Right lobe of liver (tissue), 6 donors: ENCODE data around the gene BAHD1. TPM values are rescaled to one million over a fixed set of nuclear protein-coding genes. Genes with fewer than 3 reads are reported as not detected.

Experiments
- ATAC-seq, 4 donors: fragments of 200-7000 bp; cut with Tn5 transposase; one replicate each; pipeline ENCODE4 v1.9.1; 2020; ENCODE audit warnings: mild to moderate bottlenecking in 4 of 4, moderate library complexity in 4 of 4
- DNase-seq, 3 donors: peaks; one replicate each; pipeline ENCODE4 v3.0.0-alpha.2; 2020
- H3K27ac ChIP-seq, 3 donors: fragments of 200-600 bp; one replicate each; pipeline ENCODE4 v1.8.0; 2022
- H3K27me3 ChIP-seq, 2 donors: fragments of 200-600 bp; one replicate each; pipeline ENCODE4 v1.8.0; 2022
- H3K36me3 ChIP-seq, 4 donors: fragments of 200-600 bp; sonication (generic) in 1 of 4; one replicate each; pipeline versions ENCODE4 v1.5.1 to v1.8.0; 2017 to 2022; ENCODE audit warnings: control low read depth in 1 of 4
- H3K4me1 ChIP-seq, 4 donors: fragments of 200-600 bp; sonication (generic) in 1 of 4; one replicate each; pipeline versions ENCODE4 v1.5.1 to v1.8.0; 2017 to 2022; ENCODE audit warnings: control low read depth in 1 of 4
- H3K4me3 ChIP-seq, 3 donors: fragments of 200-600 bp; one replicate each; pipeline ENCODE4 v1.8.0; 2022
- H3K9me3 ChIP-seq, 4 donors: fragments of 200-600 bp; sonication (generic) in 1 of 4; one replicate each; pipeline versions ENCODE4 v1.5.1 to v1.8.0; 2017 to 2022; ENCODE audit warnings: control low read depth in 1 of 4
- POLR2A ChIP-seq: fragments of 450-650 bp; IDR thresholded peaks from one replicate; pipeline ENCODE4 v1.6.1; 2017; ENCODE audit warnings: antibody characterized with exemption, mild to moderate bottlenecking
- WGBS: methylation state at CpG from one replicate; pipeline ENCODE4 v1.1.6; 2018; ENCODE audit warnings: low coverage, low lambda C conversion rate; ENCODE audit not compliant: insufficient coverage; ENCODE audit errors: missing lambda C conversion rate; 5-methylcytosine and 5-hydroxymethylcytosine counted together
- intact Hi-C, 2 donors: fragments of 100-400 bp; cut with DNase I; formaldehyde crosslinking; loops; one replicate each; pipeline versions ENCODE4 v1.11.2 to v1.14.1; 2022
- total RNA-seq, 6 experiments: library from RNA; depleted of rRNA in 2 of 6; stranded (reverse); fragments of >200 nt in 2 of 6; fragmentation: NEBNext Ultra II Directional in 3 of 6; extraction: Animal tissue kit (Norgen Biotek cat#: 25700) in 3 of 6; gene quantifications; one replicate each; pipeline versions ENCODE4 v1.1.0 to v1.2.4, GENCODE V29; 2016 to 2023
- TF ChIP-seq, protein P1 (sequence below), 4 donors: fragments of 200-600 bp in 3 of 4; fragments of 450-650 bp in 1 of 4; IDR thresholded peaks; one replicate each; pipeline versions ENCODE4 v1.5.1 to v1.8.0; 2016 to 2022; ENCODE audit warnings: antibody characterized with exemption in 4 of 4, mild to moderate bottlenecking in 2 of 4
- donor health status: DM: no; HTN: yes; CAD: no.
- donor health status: DM: no; HTN: no; CAD: no.
- donor health status: DM: no; HTN: no; CAD: no.
- donor health status: DM: no; HTN: yes; CAD: no.
- donor health status: DM: no; HTN: yes; CAD: no.

BAHD1 gene
- total RNA-seq, 6 experiments from 2014 or later = 6.5 to 10.5 (median 9.0) TPM

- Histone ChIP-seq H3K4me1 (peaks cover 0 to 4% (median 0%) of the 10 kb centered on the region in 4 donors), H3K4me3 (no peak overlapping the region), H3K27ac (no peak overlapping the region), H3K36me3 (no peaks in the 10 kb centered on the region), H3K27me3 (no peaks in the 10 kb centered on the region), H3K9me3 (no peaks in the 10 kb centered on the region)
- WGBS = 73% methylated on average over 6 of the region's 9 CpGs
- TF ChIP-seq, protein P1, sequence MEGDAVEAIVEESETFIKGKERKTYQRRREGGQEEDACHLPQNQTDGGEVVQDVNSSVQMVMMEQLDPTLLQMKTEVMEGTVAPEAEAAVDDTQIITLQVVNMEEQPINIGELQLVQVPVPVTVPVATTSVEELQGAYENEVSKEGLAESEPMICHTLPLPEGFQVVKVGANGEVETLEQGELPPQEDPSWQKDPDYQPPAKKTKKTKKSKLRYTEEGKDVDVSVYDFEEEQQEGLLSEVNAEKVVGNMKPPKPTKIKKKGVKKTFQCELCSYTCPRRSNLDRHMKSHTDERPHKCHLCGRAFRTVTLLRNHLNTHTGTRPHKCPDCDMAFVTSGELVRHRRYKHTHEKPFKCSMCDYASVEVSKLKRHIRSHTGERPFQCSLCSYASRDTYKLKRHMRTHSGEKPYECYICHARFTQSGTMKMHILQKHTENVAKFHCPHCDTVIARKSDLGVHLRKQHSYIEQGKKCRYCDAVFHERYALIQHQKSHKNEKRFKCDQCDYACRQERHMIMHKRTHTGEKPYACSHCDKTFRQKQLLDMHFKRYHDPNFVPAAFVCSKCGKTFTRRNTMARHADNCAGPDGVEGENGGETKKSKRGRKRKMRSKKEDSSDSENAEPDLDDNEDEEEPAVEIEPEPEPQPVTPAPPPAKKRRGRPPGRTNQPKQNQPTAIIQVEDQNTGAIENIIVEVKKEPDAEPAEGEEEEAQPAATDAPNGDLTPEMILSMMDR (IDR thresholded peaks at IDR 0.05) = no peak
- TF ChIP-seq POLR2A = no peak
- DNase-seq = no peak
- ATAC-seq = no peak
- intact Hi-C loops = no loop called here
These were observed 4.7 kb downstream of the BAHD1 start for GRCh38 chr15:40445421-40445922.

GRCh38 chr15:40446144-40446543, 5.4 kb downstream of the BAHD1 start:
- no peak for DNase-seq
- intact Hi-C loops = no loop called here
- TF ChIP-seq POLR2A = no peak
- TF ChIP-seq, protein P1 (IDR thresholded peaks at IDR 0.05) = no peak

GRCh38 chr15:40448354-40448753, 7.6 kb downstream of the BAHD1 start:
- Histone ChIP-seq H3K4me3 (no peak overlapping the region), H3K9me3 (no peaks in the 10 kb centered on the region), H3K27me3 (no peaks in the 10 kb centered on the region), H3K4me1 (no peaks in the 10 kb centered on the region), H3K27ac (no peak overlapping the region), H3K36me3 (no peaks in the 10 kb centered on the region)
- no peak for TF ChIP-seq POLR2A
- no peak for DNase-seq
- peak in 1 of 4 donors; percentile 60 for ATAC-seq
- WGBS = 71% methylated on average over 4 of the region's 4 CpGs
- intact Hi-C loops = no loop called here

More at GRCh38 chr15:40446144-40446543, 5.4 kb downstream of the BAHD1 start:
- Histone ChIP-seq H3K27me3 (no peaks in the 10 kb centered on the region), H3K27ac (no peak overlapping the region), H3K4me1 (peaks cover 0 to 4% (median 0%) of the 10 kb centered on the region in 4 donors), H3K36me3 (no peaks in the 10 kb centered on the region), H3K9me3 (no peaks in the 10 kb centered on the region), H3K4me3 (no peak overlapping the region)
- ATAC-seq = no peak
- WGBS = 90% methylated on average over 3 of the region's 3 CpGs

DNA sequence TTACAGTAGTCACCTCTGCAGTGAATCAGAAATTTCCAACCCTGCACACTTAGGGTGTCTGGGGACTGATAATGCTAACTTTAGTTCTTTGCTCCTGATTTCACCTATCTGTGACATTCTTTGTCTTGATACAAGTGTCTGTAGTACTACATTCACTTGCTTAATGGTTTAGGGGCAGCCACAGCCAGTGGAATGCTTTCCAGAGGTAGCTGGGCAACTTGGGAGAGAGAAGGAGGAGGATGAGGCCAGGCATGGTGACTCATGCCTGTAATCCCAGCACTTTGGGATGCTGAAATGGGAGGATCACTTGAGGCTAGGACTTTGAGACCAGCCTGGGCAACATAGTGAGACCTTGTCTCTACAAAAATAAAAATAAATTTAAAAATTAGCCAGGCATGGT, 8.5 kb downstream of the BAHD1 start:
- TF ChIP-seq, protein P1 (IDR thresholded peaks at IDR 0.05) = no peak
- no peak for TF ChIP-seq POLR2A
- Histone ChIP-seq H3K27ac (no peak overlapping the region), H3K4me3 (no peak overlapping the region), H3K4me1 (no peaks in the 10 kb centered on the region), H3K36me3 (no peaks in the 10 kb centered on the region), H3K9me3 (no peaks in the 10 kb centered on the region), H3K27me3 (no peaks in the 10 kb centered on the region)
- no peak for DNase-seq
- intact Hi-C loops = no loop called here
- no peak for ATAC-seq

DNA sequence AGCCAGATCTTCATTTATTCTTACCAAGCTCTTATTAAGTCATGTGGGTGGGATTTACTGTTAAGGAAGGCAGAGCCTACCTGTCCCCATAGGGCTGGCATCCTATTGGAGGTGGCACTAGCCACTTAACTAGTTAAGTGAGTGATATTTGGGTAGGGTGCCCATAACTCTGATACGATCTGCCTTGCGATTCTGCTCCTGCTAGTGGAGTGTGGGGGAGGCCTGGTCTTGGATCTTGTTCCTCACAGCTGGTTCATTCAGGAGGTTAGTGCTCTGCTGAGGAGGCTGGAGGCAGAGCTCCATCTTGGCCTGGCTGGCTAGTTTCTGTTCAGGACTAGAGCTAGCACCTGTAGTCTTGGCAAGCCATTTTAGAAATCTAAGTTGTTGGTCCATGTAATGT, 9.3 kb downstream of the BAHD1 start:
- no peak for TF ChIP-seq POLR2A
- TF ChIP-seq, protein P1 (IDR thresholded peaks at IDR 0.05) = no peak
- H3K4me3 ChIP-seq = no peak overlapping the region
- no peaks in the 10 kb centered on the region for H3K4me1 ChIP-seq
- intact Hi-C loops = no loop called here
- ATAC-seq (no peak), DNase-seq (no peak)
- no peaks in the 10 kb centered on the region for H3K9me3 ChIP-seq
- WGBS = no CpG with 5 or more reads among the region's 2 CpGs
- H3K27ac ChIP-seq = no peak overlapping the region
- H3K36me3 ChIP-seq = no peaks in the 10 kb centered on the region
- H3K27me3 ChIP-seq = no peaks in the 10 kb centered on the region
